Islet of Langerhans (tissue), 1 donor: Measurements from ENCODE around the gene TSPAN12.
A peak's percentile ranks its signal among the peaks of the same experiment; 100 is the strongest.

ENCODE experiments used
- FAIRE-seq: peaks from one replicate; lab custom pipeline; 2011; peaks lifted over from hg19 to GRCh38; lab: Jason Lieb, UNC

TSPAN12 gene

DNA sequence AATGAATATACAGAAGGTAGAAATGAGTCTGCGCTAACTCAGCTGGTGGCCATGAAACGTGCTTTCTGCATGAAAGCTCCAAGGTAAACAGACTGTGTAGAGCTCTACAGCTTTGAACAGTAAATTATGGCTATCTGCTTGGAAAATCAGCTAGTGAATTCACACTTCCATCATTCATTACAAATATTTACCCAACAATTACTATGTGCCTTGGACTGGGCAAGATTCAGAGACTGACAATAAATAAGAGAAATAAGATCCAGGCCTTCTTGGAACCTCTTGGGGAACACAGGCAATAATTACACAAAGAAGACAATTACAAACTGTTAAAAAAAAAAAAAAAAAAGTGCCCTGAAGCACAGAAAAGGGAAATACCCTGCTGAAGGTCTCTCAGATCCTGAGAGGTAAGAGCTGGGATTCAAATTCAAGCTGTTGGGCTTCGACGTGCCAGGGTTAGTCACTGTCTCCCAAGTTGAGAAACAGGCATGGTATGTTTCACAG, 15.8 kb downstream of the TSPAN12 start:
- FAIRE-seq: peak; percentile 99

DNA sequence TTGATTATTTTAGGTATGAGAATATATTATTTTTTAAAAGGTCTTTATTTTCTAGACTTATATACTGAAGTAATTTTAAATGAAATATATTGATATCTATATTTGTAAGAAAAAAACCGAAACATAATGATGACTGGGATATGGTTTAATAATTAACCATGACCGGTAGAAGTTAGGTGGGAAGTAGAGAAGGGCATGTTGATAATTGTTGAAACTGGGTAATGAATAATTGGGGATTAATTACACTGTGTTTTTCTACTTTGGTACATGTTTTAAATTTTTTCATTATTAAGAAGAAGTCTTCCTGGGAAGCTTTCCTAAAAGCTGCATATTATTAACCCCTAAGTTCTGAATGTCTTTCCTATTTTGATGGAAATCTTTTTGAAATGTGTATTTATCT, 16.3 kb downstream of the TSPAN12 start:
- FAIRE-seq: no peak

DNA sequence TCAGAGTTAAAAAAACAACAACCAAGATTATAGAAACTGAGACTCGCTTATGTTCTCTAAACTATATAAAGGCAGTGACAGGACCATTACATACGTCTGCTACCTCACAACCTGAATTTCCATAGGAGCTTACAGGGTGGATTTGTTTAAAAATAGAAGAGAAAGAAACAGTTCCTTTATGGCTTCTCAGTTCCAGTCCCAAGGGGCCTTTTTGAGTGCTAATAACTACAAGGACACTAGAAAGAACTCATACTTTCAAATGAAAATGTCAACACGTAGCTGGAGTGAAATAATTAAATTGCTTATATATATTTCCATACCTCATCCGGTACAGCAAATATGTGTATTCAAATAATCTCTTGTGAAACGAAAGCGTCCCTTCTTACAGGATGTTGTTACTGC, 19.7 kb downstream of the TSPAN12 start:
- no peak for FAIRE-seq

- FAIRE-seq: no peak
Measured at GRCh38 chr7:120837599-120837998, 20.3 kb downstream of the TSPAN12 start.

GRCh38 chr7:120836556-120837115, 21.3 kb downstream of the TSPAN12 start:
- no peak for FAIRE-seq

GRCh38 chr7:120834726-120835125, 23.2 kb downstream of the TSPAN12 start:
- peak; percentile 86 for FAIRE-seq

GRCh38 chr7:120833546-120833945, 24.4 kb downstream of the TSPAN12 start:
- FAIRE-seq: peak; percentile 89

- no peak for FAIRE-seq
Measured at GRCh38 chr7:120832803-120833202, 25.1 kb downstream of the TSPAN12 start.

DNA sequence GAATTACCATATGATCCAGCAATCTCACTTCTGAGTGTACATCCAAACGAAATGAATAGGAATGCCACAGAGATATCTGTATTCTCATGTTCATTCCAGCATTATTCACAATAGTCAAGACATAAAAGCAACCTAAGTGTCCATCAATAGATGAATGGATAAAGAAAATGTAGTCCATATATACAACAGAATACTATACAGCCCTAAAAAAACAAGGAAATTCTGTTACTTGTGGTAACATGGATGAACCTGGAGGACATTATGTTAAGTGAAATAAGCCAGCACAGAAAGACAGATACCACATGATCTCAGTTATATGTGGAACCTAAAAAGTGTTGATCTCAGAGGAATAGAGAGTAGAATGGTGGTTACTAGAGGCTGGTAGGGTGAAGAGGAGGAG, 26.7 kb downstream of the TSPAN12 start:
- FAIRE-seq: no peak

DNA sequence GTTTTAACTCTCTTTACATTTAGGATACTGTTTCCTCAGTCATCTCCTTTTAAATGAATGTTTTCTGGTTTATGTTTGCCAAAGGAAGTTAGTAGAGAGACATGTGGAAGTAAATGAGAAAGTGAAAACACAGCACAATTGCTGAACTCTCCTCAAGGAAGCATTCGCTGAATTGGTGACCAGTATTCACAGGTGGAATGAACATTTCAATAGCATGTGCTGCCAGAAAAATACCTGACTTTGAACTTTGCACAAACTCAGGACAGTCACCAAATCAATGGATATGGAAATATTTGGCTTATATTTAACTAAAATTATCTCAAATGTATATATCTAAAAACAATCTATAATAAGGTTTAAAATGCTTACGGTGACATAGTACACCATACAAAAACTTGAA, 28.5 kb downstream of the TSPAN12 start:
- FAIRE-seq: no peak

GRCh38 chr7:120828528-120828927, 29.4 kb downstream of the TSPAN12 start:
- no peak for FAIRE-seq

- FAIRE-seq: peak; percentile 17
Measured at GRCh38 chr7:120827371-120828118, 30.4 kb downstream of the TSPAN12 start.

DNA sequence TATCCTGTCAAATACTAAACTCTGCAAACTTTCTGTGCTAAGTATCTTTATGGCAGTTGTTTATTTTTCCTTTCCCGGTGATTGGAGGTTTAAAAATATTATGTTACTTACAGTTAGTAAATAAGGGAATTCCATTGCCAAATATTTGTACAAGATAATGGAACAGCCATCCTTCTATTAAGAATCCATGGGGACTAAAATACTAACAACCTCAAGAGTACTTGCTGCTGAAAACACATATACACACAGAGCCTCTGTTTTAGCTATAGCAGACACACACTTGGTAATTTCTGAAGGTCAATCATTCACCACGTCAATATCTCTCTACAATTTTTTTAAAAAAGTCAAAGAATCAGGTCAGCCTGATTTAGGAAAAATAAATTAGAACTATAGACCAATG, 32.4 kb downstream of the TSPAN12 start:
- FAIRE-seq: peak; percentile 27

DNA sequence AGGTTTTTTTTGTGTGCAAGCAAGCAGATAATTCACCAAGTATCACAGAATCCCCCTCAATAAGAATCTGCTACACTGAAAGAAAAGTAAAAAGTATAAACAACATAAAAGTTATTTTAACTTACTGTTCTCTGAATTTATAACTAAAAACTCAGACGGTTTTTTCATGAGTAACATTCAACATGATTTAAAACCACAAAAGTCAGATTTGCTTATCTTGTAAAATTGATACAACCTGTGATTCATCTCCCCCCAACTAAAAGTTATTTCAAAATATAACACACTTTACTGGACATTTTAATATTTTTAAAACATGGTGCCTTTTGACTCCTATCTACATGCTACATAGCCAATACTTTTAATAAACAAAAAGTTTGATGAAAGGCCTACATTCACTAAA, 32.8 kb downstream of the TSPAN12 start:
- FAIRE-seq: peak; percentile 81

DNA sequence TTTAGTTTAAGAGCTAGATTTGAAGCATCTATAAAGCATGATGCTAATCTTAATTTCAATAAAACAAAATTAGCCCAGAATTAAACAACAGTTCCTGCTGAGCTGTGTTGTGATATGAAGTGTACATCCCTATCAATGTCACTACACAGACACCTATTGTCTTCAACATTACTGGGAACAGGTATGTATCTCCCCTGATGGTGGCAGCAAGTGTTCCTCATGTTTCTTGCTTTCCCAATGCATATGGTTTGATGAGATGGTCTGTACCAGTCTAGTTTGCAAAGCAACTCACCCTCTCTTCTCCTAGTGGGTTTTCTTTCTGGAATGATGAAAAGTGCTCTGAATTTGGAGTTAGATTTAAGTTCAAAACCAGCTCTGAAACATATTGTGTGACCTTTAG, 38.1 kb downstream of the TSPAN12 start:
- no peak for FAIRE-seq

DNA sequence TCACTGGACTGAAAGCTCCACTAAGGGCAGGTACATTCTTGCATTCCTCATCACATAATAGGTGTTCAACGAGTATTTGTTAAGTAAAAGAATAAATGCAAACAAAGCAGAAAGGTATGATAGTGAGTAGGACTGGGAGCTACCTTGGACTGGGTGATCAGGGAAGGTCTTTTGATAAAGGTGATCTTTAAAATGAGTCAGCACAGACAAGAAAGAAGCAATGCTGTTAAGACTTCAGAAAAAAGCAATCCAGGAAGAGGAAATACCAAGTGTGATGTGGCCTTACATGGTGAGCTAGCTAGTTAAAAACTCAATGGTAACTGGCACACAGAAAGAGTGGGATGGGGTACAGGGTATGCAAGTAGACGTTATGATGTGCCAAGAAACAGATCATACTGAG, 40.1 kb downstream of the TSPAN12 start:
- no peak for FAIRE-seq

DNA sequence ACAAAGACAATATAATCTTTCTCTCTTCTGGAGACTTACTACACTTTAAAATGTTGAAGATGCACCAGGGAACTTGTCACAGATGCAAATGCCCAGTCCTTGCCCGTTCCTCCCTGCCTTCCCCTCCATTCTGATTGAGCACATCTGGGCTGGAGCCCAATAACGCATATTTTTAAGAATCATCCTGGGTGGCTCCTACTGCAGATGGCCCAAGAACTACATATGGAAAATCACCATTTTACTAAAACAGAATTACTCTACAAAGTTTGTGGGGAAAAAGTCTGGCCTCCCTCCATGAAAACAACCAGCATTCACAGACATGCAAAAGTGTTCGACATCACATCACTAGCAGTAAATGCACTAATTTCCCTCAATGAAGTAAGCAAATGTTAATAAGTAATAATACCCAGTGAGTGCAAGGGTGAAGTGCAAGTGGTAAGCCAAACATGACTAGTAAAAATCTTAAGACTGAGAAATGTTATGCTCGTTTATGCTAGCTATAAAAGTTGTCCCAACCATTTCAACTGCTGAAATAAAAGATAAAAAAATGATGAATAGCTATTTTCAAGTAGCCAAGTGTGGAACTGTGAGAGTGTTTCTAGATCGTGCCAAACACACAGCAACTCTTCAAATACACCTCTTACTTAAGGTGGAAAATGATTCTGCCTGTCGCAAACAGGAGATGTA, 43.5 kb downstream of the TSPAN12 start:
- no peak for FAIRE-seq

- FAIRE-seq: peak; percentile 30
Measured at GRCh38 chr7:120813546-120814252, 44.2 kb downstream of the TSPAN12 start.

GRCh38 chr7:120813089-120813488, 44.9 kb downstream of the TSPAN12 start:
- no peak for FAIRE-seq

GRCh38 chr7:120809260-120809659, 48.7 kb downstream of the TSPAN12 start:
- FAIRE-seq: no peak

- no peak for FAIRE-seq
Measured at GRCh38 chr7:120807390-120807789, 50.6 kb downstream of the TSPAN12 start.

DNA sequence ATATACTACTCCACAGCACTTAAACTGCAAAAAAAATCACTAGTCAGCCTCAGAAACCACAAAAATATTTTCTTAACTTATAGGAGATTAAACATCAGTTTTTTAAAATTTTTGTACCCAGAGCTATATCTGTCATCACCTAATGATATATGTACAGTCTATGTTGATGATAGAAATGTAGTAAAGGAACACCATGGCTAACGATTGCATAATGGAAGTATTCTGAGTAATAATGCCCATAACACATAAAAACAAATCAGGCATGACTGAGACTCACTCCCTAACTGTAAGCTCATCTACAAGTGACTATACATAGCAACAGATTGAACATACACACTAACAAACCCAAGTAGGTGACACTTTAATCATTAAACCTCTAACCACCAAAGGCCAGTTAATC, 51.3 kb downstream of the TSPAN12 start:
- no peak for FAIRE-seq
